Activated CD4-positive, alpha-beta T cell treated with anti-CD3 and anti-CD28 coated beads for 48 hours (primary cell): ENCODE data around the gene ANXA7.
"Not testable (repeated sequence)": the region's sequence is repeated elsewhere in the genome, so short reads cannot be mapped to it uniquely, and the experiment has no call there.

Experiments
- DNase-seq: peaks from one replicate; pipeline ENCODE4 v3.0.0-alpha.2; 2020

Gene ANXA7

DNA sequence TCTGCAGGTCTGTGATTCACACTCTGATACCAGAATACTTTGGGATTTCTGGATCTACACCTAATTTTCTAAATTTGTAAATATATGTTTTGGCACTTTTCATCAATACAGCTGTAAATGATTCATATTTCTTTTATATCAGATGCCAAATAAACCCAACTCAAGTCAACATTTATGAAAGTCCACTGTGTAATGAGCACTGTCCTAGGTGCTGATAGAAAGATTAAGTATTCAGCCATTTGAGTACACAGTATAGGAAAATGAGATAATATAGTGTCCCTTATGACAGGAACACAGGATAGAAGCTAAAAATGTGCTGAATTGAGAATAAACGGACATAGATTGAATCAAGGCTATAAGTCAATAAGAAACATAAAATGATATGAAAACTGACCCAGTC lies 6.4 kb downstream of the ANXA7 start:
- DNase-seq: no peak

DNA sequence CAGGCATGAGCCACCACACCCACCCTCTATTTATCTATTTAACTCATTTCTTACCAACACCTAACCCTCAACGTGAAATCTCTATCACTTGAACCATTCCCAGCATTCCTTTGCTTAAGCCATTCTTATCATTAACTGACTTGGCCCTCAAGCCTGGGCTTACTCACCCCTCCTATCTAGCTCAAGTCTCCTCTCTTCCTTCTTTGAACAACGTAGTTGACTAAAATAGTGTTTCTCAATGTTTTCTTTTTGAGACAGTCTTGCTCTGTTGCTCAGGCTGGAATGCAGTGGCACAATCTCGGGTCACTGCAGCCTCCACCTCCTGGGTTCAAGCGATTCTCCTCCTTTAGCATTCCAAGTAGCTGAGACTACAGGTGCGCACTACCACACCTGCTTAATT lies 7.0 kb downstream of the ANXA7 start:
- no peak for DNase-seq

DNA sequence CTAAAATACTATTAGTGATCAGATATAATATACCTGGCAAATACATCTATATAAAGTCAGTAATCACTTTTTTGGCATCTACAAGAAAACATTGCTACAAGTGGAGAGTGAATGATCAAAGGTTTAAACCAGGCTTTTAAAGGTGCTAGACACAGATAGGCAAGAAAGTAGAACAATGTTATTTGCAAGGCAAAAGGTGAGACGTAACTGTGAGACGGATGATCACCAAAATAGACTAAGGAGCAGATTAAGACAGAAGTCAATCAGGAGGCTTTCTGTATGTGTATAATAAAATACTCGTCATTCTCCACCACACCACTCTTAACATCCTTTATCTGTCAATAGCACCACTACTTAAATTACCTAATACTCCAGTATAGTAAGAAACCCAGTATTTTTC lies 8.3 kb downstream of the ANXA7 start:
- DNase-seq: no peak

DNA sequence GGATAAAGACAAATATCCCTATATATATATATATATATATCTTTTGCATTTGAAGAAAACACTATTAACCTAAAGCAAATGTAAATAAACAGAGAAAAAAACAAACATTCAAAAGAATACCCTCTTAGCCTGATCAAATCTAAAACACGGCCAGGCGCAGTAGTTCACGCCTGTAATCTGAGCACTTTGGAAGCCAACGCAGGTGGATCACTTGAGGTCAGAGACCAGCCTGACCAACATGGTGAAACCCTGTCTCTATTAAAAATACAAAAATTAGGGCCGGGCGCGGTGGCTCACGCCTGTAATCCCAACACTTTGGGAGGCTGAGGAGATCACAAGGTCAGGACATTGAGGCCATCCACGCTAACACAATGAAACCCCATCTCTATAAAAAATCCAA lies 9.2 kb downstream of the ANXA7 start:
- no peak for DNase-seq

DNA sequence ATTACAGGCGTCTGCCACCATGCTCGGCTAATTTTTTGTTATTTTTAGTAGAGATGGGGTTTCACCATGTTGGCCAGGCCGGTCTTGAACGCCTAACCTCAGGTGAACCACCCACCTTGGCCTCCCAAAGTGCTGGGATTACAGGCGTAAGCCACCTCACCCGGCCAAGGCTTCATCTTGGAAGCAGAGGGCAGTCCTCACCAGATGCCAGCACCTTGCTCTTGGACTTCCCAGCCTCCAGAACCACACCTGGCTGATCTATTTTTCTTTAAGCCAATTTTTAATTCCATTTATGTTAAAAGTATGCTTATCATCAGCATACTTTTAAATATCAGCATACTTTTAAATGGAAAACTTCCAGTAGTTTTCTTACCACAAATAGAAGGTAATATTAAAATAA lies 12.2 kb downstream of the ANXA7 start:
- DNase-seq: no peak

DNA sequence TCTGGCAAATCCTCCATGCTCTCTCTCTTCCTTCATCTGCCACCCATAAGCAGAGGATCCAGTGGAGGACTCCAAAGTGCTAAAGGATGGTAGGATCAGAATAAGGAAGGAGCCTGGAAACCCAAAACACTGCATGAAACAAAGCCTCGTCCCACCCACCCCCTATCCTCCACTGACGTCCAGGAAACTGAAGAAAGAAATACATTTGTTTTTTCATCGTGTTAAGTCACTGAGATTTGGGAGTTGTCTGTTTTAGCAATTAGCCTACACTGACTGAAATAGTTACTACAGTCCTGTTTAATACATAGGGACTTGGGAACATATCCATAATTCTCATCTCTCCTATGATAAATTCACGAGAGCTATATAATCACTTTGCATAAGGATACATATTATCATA lies 14.8 kb downstream of the ANXA7 start:
- no peak for DNase-seq

DNA sequence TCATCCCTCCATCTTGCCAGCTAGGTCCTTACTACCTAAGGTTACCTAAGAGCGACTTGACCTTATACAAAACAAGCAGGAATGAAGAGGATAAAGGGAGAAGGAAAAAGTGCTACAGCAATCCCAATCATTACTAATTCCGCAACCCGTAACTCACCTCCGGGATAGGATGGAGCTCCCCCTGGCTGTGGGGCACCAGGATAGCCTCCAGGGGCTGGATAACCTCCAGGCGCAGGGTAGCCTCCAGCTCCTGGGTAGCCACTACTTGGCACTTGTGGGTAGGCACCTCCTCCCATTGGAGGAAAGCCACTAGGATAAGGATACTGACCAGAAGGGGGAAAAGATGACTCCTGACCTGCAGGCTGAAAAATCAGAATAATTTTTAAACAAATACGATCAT lies 15.8 kb downstream of the ANXA7 start:
- DNase-seq: no peak

DNA sequence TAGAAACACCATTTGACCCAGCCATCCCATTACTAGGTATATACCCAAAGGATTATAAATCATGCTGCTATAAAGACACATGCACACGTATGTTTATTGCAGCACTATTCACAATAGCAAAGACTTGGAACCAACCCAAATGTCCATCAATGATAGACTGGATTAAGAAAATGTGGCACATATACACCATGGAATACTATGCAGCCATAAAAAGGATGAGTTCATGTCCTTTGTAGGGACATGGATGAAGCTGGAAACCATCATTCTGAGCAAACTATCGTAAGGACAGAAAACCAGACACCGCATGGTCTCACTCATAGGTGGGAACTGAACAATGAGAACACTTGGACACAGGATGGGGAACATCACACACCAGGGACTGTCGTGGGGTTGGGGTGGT lies 19.5 kb downstream of the ANXA7 start:
- not testable (repeated sequence) for DNase-seq

DNA sequence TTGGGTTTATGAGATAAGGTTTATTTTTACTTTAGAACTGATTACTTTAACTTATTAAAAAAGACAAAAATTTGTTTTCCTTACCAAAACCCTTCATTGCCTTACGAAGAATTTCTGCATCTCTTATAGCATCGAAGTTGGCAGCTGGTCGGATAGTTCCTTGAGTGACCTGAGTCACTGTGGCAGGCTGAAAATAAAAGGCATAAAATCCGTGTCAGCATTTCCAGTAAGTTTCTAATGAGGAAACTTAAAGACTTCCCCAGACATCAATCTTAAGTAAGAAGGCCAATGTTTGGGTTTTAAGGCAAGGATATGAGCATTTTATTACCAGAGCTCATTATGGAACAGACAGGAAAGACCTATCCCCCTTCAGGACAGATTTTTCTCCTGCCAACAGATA lies 25.6 kb downstream of the ANXA7 start:
- no peak for DNase-seq

DNA sequence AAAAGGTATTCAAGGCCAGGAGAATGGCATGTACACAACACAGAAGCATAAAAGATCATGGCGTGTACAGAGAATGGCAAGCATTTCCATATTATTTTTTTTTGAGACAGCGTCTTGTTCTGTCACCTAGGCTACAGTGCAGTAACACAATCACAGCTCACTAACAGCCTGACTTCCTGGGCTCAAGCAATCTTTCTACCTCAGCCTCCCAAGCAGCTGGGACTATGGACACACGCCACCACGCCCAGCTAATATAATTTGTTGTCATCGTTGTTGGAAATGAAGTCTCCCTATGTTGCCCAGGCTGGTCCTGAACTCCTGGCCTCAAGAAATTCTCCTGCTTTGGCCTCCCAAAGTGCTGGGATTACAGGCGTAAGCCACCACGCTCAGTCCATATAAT lies 27.3 kb downstream of the ANXA7 start:
- no peak for DNase-seq

DNA sequence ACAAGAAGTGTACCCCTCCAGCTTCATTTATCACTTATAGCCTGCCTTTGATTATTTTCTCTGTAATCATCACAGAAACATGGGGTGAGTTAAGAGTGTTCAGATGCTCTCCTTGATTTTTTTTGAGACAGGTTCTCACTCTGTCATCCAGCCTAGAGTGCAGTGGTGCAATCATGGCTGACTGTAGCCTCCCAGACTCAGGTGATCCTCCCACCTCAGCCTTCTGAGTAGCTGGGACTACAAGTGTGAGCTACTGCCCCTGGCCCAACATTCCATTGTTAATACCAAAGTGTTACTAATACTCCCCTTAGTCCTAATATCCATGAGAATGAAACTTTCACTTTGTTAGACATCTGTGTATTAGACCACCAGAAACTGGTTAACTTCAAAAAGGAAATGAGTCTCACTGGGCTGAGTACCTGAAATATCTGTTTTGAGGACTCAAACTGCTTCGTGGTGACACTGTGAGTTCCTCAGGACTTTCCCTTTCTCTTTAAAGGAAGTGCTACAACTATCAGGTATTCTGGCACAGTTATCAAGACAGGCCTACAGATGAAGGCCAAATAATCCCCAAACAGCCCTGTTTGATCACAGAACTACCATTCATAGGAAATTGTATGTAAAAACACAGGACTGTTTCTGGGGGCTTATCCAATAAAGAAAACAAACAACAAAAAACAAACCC lies 34.7 kb downstream of the ANXA7 start:
- DNase-seq: no peak

DNA sequence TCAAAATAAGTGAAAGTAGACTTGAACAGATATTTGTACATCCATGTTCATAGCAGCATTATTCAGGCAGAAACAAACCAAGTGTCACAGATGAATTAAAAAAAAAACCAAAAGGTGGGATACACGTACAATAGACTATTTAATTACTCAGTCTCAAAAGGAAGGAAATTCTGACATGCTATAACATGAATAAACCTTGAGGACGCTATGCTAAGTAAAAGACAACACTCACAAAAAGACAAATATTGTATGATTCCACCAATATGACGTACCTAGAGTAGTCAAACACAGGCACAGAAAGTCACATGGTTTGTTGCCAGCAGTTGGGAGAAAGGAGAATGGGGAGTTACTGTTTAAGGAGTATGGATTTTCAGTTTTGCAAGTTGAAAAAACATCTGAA lies 37.2 kb downstream of the ANXA7 start:
- no peak for DNase-seq

DNA sequence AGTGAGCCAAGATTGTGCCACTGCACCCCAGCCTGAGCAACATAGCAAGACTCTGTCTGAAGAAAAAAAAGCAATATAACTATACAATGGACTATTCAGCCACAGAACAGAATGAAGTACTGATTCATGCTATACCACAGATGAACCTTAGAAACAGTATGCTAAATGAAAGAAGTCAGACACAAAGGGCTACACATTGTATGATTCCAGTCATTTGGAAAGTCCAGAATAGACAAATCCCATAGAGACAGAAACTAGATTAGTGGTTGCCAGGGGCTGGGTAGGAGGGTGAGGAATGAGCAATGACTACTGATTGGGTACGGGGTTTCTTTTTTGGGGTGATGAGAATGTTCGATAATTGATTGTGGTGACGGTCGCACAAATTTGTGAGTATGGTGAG lies 45.6 kb downstream of the ANXA7 start:
- peak; percentile 31 for DNase-seq

DNA sequence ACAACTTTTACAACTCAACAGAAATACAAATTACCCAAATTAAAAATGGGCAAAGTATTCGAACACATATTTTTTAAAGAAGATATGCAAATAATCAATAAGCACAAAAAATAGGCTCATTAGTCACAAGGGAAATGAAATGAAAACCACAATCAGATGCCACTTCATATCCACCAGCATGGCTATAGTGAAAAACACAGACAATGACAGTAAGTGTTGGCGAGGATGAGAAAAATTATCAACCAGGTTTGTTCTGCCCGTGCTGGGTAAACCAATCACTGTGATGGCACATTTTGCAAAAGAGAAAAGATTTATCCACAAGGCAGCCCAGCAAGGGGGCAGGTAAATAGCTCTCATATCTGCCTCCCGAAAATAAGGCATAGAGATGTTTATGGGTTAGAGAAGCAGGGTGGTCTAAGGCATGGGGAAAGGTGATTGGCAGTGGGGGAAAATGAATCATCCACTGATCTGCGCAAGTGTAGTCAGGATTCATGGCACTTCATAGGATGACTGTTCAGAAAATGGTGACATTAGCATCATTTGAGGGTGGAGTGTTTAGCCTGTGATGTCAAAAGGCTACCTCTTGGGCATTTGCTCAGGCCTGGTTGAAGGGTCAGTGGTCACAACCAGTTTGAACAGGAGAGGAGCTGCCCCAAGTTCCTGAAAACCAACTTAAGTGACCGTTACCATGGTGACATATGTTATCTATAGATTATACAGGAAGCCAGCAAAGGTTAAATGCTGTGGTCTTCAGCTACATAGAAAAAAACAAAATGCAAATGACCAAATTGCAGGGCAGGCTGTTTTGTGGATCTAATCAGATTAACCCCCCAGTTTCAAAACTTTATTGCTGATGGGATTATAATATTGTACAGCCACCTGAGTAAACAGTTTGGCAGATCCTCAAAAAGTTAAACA lies 47.2 kb downstream of the ANXA7 start:
- no peak for DNase-seq

DNA sequence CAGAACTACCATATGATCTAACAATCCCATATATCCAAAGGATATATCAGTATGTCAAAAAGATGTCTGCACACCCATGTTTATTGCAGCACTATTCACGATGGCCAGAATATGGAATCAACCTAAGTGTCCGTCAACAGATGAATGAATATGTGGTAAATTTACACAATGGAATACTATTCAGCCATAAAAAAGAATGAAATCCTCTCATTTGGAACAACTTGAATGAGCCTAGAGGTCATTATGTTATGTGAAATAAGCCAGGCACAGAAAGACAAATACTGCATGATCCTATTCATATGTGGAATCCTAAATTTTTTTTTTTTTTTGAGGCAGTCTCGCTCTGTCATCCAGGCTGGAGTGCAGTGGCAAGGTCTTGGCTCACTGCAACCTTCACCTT lies 48.9 kb downstream of the ANXA7 start:
- no peak for DNase-seq

DNA sequence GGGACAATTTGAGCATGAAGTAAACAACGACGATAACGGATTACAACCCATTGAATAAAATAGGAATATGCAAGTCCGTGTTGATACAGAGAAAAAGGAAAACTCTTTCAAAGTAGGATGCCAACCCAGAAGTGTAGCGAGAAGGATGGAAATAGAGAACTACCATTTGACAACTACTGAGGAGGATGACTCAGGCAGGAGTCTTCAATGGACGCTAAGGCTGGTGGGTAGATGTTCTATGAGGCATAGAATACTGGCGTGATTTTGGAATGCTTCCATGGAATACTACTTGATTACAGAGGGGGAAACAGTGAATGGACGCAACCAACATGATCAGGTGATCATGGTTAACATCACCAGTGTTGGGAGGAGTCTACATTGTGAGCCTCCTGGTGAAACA lies 54.4 kb downstream of the ANXA7 start:
- no peak for DNase-seq

DNA sequence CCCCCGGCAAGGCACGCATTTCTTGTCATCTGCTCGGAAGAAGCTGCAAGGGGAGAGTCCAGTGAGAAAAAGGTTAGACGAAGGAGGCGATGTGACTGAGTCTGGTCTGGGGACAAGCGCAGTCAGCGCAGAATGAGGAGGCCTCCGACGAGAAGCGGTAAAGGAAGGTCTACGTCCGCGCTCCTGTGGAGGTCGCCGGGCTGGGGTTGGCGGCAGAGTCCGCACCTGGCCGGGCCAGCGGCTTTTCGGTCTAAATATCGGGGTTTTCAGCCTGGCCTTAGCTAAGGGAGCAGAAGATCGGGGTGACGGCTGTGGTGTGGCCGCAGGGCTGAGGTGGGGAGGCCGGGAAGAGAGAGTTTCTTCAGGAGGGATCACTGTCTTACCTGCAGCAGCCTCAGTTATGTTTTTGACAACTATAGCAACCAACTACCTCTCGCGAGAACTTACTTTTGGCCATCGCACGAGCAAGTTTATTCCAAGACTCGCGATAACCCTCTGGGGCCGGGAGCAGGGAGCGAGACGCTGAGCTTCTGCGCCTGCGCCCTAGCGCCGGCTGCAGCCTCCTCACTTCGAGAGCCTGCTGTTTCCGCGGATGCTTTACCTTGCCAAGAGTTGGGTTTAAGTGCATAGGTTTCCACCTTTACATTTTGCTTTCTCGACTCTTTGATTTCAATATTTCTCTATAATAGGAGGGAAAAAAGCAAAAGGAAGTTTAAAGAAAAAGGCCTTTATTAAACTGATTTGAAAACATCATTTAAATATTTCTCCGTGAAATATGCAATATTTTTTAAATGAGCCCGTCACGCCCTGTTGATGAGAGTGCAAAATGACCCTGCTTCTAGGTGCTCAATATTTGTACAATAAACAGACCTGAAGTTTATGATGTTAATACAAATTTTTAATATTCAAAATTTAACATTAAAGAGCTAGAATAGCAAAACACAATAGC lies 55.3 kb downstream of the ANXA7 start, which contains the start of gene CFAP70:
TSS of gene CFAP70 (minus strand) at position 534 of the 949 bp plus-strand sequence. CDS start 4,068 bp downstream, outside the sequence.
- DNase-seq: peak; percentile 94

DNA sequence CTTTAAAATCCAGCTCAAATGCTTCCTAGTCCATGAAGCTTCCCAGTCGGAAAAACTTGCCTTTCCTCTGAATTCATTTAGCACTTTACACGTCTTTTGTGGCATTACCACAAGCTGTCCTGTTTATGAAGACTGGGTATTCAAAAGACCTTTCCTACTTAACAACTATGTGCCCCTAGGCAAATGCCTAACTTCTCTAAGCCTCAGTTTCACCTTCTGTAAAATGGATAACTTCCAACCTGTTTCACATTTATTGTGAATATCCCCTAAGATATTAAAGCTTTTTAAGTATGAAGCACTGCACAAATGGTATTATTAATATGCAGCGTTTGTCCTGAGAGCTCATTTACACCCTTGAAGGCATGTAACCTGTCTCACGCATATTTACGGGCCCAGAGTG lies 56.0 kb downstream of the ANXA7 start:
- DNase-seq: no peak

DNA sequence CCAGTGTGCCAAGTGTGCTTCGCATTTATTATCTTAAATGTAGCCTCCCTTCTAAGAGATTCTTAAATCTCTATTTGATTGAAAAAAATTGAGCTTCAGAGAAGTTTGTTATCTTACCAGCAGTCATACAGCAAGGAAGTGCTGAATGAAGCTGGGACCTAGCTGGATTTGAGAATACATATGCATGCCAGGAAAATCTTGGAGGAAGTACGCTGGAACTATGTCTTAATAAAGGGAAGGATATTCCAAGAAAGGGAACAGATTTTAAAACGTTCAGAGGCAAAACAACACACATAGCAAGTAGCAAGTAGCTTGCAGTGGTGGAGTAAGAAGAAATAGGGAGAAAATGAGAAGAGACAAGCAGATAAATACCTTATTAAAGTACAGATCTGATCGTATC lies 56.7 kb downstream of the ANXA7 start:
- no peak for DNase-seq

DNA sequence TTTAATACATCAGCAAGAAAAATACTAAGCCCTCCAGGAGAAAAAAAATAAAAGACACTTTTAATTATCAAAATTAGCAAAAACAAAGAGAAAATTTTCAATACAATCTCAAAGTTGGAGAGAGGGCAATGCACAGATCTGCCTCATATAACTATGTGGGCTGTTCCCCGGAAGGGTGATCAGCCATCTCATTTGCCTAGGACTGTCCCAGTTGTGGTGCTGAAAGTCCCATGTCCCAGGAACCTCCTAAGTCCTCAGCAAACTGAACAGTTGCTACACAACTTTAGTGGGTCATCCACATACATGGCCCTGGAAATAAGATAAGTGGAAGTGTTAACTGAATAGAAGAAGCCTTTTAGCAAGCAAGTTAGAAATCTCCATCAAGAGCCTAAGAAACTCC lies 69.6 kb downstream of the ANXA7 start:
- no peak for DNase-seq

DNA sequence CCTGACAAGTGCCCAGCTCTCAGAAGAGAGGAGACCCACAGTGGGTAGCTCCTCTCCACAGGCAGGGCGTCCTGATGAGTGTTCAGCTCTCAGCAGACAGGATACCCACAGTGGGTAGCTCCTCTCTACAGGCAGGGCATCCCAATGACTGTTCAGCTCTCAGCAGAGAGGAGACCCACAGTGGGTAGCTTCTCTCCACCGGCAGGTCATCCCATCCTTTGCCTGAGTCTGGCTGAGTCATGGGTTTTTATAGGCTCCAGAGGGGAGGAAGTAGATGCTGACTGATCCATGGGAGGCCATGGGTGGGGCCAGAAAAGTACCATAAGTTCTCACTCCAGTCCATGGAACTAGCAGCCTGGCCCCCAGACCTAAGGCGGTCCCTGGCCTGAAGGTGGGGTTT lies 73.7 kb downstream of the ANXA7 start:
- no peak for DNase-seq

DNA sequence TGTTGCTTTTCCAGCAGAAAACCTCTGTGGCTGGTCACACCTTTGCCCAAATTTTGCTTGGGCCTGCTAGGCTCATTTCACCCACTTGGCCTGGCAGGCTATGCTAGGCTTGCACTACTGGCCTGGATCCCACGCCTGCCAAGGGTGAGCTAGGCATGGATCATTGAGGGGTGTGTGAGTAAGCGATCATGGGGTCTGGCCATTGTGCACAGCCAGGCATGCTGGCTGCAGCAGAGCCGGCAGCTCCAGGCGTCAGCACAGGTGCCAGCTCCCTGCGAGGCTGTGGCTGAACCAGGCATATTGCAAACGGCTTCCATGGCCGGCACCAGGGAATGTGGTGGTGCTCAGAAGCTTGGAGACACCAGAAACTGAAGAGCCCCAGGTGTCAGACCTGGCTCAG lies 74.4 kb downstream of the ANXA7 start:
- DNase-seq: no peak

DNA sequence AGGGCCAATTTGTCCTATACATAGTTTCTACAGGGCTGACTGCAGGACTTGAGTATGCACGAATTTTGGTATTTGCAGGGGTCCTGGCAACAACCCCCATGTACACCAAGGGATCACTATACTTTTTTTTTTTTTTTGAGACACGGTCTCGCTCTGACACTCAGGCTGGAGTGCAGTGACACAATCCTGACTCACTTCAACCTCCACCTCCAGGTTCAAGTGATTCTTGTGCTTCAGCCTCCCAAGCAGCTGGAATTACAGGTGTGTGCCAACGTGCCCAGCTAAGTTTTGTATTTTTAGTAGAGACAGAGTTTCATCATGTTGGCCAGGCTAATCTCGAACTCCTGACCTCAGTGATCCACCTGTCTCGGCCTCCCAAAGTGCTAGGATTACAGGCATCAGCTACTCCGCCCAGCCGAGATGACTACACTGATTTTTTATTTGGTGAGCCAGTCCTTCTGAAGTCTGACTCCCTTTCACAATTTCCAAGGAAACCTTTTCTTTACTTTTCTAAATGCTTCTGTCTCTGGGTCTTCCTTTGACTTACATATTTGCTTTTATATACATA lies 75.0 kb downstream of the ANXA7 start:
- DNase-seq: no peak
